ENCODE measurements around the gene HIPK2.

HIPK2 gene

GRCh38 chr7:139808846-139809442 lies 31.1 kb upstream of the HIPK2 start:
- TF ChIP-seq ZFP3 (CRISPR knock-in tag; IDR thresholded peaks at IDR 0.05), result no peak
- TF ChIP-seq, protein P1, sequence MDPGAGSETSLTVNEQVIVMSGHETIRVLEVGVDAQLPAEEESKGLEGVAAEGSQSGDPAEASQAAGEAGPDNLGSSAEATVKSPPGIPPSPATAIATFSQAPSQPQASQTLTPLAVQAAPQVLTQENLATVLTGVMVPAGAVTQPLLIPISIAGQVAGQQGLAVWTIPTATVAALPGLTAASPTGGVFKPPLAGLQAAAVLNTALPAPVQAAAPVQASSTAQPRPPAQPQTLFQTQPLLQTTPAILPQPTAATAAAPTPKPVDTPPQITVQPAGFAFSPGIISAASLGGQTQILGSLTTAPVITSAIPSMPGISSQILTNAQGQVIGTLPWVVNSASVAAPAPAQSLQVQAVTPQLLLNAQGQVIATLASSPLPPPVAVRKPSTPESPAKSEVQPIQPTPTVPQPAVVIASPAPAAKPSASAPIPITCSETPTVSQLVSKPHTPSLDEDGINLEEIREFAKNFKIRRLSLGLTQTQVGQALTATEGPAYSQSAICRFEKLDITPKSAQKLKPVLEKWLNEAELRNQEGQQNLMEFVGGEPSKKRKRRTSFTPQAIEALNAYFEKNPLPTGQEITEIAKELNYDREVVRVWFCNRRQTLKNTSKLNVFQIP (CRISPR knock-in tag; IDR thresholded peaks at IDR 0.05; ENCODE audit: borderline replicate concordance, low read depth), result no peak
- TF ChIP-seq CREB5 (CRISPR knock-in tag; IDR thresholded peaks at IDR 0.05; ENCODE audit: low read depth), result no peak
- no peak for TF ChIP-seq CSRNP3 (CRISPR knock-in tag; IDR thresholded peaks at IDR 0.05)
- no peak for TF ChIP-seq GLIS3 (CRISPR knock-in tag; IDR thresholded peaks at IDR 0.05)
- TF ChIP-seq TCF4 (CRISPR knock-in tag; IDR thresholded peaks at IDR 0.05; ENCODE audit: borderline replicate concordance), result no peak
- TF ChIP-seq BACH2 (CRISPR knock-in tag; IDR thresholded peaks at IDR 0.05; ENCODE audit: borderline replicate concordance), result no peak
- no peak for TF ChIP-seq RARB (CRISPR knock-in tag; IDR thresholded peaks at IDR 0.05)
- no peak for TF ChIP-seq ZFP30 (CRISPR knock-in tag; IDR thresholded peaks at IDR 0.05)
- no peak for TF ChIP-seq ZNF565 (CRISPR knock-in tag; conservative IDR thresholded peaks at IDR 0.05; ENCODE audit: low read depth)
- no peak for TF ChIP-seq ZNF70 (CRISPR knock-in tag; IDR thresholded peaks at IDR 0.05)
- TF ChIP-seq ARNTL (CRISPR knock-in tag; IDR thresholded peaks at IDR 0.05; ENCODE audit: borderline replicate concordance, low read depth), result no peak
- no peak for TF ChIP-seq ESRRG (CRISPR knock-in tag; IDR thresholded peaks at IDR 0.05)
- no peak for TF ChIP-seq TSHZ2 (CRISPR knock-in tag; IDR thresholded peaks at IDR 0.05)
- TF ChIP-seq PATZ1 (CRISPR knock-in tag; IDR thresholded peaks at IDR 0.05; ENCODE audit: borderline replicate concordance), result no peak
- TF ChIP-seq ZNF8 (CRISPR knock-in tag; IDR thresholded peaks at IDR 0.05), result no peak
- ATAC-seq, result no peak

GRCh38 chr7:139808427-139808826 lies 30.6 kb upstream of the HIPK2 start:
- no peak for ATAC-seq
- no peak for TF ChIP-seq OSR1 (CRISPR knock-in tag; IDR thresholded peaks at IDR 0.05)
- no peak for TF ChIP-seq TSHZ2 (CRISPR knock-in tag; IDR thresholded peaks at IDR 0.05)
- TF ChIP-seq ZNF565 (CRISPR knock-in tag; conservative IDR thresholded peaks at IDR 0.05; ENCODE audit: low read depth), result no peak
- TF ChIP-seq GLIS3 (CRISPR knock-in tag; IDR thresholded peaks at IDR 0.05), result no peak
- no peak for TF ChIP-seq ZNF70 (CRISPR knock-in tag; IDR thresholded peaks at IDR 0.05)
- TF ChIP-seq ZFP30 (CRISPR knock-in tag; IDR thresholded peaks at IDR 0.05), result no peak
- TF ChIP-seq RARB (CRISPR knock-in tag; IDR thresholded peaks at IDR 0.05), result no peak
- no peak for TF ChIP-seq ZNF8 (CRISPR knock-in tag; IDR thresholded peaks at IDR 0.05)
- TF ChIP-seq ZC3H10 (CRISPR knock-in tag; IDR thresholded peaks at IDR 0.05), result no peak
- no peak for TF ChIP-seq ESRRG (CRISPR knock-in tag; IDR thresholded peaks at IDR 0.05)
- TF ChIP-seq PPARA (CRISPR knock-in tag; IDR thresholded peaks at IDR 0.05; ENCODE audit: borderline replicate concordance), result no peak
- TF ChIP-seq ARNTL (CRISPR knock-in tag; IDR thresholded peaks at IDR 0.05; ENCODE audit: borderline replicate concordance, low read depth), result no peak
- no peak for TF ChIP-seq SNAI2 (CRISPR knock-in tag; IDR thresholded peaks at IDR 0.05)
- no peak for TF ChIP-seq TOX (CRISPR knock-in tag; IDR thresholded peaks at IDR 0.05; ENCODE audit: borderline replicate concordance)
- no peak for TF ChIP-seq ISL1 (CRISPR knock-in tag; IDR thresholded peaks at IDR 0.05)
- TF ChIP-seq CSDC2 (CRISPR knock-in tag; IDR thresholded peaks at IDR 0.05), result no peak
- TF ChIP-seq TCF4 (CRISPR knock-in tag; IDR thresholded peaks at IDR 0.05; ENCODE audit: borderline replicate concordance), result no peak
- no peak for TF ChIP-seq PATZ1 (CRISPR knock-in tag; IDR thresholded peaks at IDR 0.05; ENCODE audit: borderline replicate concordance)
- TF ChIP-seq ZFP3 (CRISPR knock-in tag; IDR thresholded peaks at IDR 0.05), result no peak
